ENCODE measurements around the gene ZBTB46.

DNA sequence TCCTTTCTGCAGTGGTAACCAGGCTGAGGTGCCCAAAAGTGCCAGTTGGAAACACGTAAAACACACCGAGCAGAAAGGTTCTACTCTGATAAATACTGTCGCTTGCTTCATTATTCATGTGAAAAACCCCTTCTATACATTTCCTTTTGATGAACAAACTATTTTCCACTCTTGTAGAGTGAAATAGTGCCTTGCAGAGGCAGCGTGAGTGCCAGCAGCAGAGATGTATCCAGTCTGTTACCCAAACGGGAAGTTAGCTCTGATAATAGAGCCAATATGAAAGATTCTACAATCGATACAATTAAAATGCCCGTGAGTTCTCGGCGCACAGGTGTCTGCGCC lies 1.5 kb downstream of the ZBTB46 start:
- TF ChIP-seq REST (IDR thresholded peaks at IDR 0.05; ENCODE audit: insufficient read depth in 1 of 2, low read depth in 2 of 2, low read length in 2 of 2) = no peak
- TF ChIP-seq POLR2AphosphoS5 (IDR thresholded peaks at IDR 0.05; ENCODE audit: low read depth, low read length) = no peak
- TF ChIP-seq TAF1 (IDR thresholded peaks at IDR 0.05; ENCODE audit: borderline replicate concordance, insufficient read depth, low read length) = no peak
- no peak for TF ChIP-seq FOXP2 (optimal IDR thresholded peaks at IDR 0.05; ENCODE audit: borderline replicate concordance, extremely low read depth, extremely low read length, insufficient read depth)
- TF ChIP-seq SIN3A (IDR thresholded peaks at IDR 0.05; ENCODE audit: borderline replicate concordance, insufficient read depth, low read length) = no peak
